Dendritic cell treated with granulocyte-macrophage colony-stimulating factor and Interleukin-4, amounts not matched to agents 40 ng/mL and 50 ng/mL, for 4 days (primary cell): ENCODE data around the gene MFNG.

Experiments used
- H3K27ac Mint-ChIP-seq: one replicate; pipeline ENCODE4 v1.8.0; 2022; ENCODE audit warnings: mild to moderate bottlenecking, mixed read lengths
- H3K27me3 Mint-ChIP-seq: one replicate; pipeline ENCODE4 v1.8.0; 2022; ENCODE audit warnings: mild to moderate bottlenecking, mixed read lengths
- H3K36me3 Mint-ChIP-seq: one replicate; pipeline ENCODE4 v1.8.0; 2022; ENCODE audit warnings: low read depth, mixed read lengths
- H3K4me1 Mint-ChIP-seq: one replicate; pipeline ENCODE4 v1.8.0; 2022; ENCODE audit warnings: low read depth, mixed read lengths
- H3K4me3 Mint-ChIP-seq: one replicate; pipeline ENCODE4 v1.8.0; 2022; ENCODE audit warnings: mild to moderate bottlenecking, moderate library complexity, mixed read lengths
- H3K9me3 Mint-ChIP-seq: one replicate; pipeline ENCODE4 v1.8.0; 2022; ENCODE audit warnings: mixed read lengths
- intact Hi-C: fragments of 100-400 bp; cut with micrococcal nuclease; formaldehyde crosslinking; loops from one replicate; pipeline ENCODE4 v1.15.0; 2022

Gene MFNG

DNA sequence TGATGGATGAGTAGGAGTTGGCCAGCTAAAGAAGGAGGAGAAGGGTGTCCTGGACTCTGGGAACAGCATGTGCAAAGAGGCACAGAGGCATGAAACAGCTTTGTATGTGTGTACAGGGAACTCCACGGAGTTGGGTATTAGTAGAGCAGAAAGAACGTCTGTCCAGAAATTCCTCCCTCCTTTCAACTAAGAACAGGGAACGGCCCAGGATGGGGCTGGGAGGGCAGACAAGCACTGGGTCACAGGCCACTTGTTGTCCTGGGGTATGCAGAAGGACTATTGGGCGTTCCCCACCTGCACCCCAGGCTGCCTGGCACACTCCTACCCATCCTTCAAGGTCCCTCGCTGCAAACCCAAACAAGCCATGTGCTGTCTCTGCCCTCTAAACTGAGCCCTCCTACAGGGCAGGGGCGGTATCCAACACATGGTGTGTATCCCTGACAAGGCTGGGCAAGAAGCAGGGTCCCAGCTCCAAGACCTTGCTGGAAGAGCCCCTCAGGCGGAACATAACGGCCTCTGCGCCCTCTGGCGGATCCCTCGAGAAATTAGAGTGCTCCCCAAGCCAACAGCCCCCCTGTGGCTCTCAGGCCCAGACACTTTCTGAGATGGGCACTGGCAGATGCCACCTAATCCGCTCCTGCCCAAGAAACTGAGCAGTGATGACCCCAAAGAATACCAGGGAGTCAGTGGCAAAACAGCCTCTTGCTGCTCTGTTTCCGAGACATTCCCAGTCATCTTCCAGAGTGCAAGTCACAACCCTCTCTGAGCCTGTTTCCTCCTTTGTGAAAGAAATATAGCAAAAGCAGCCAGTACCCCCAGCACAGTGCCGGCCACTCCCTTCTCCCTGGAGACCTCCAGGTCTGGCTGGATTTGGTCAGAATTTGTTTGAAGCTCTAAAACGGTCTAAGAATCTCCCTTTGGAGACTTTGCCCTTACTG is 57.3 kb downstream of the MFNG start:
- Mint-ChIP-seq H3K9me3 (peaks cover 6% of the 10 kb centered on the region), H3K4me1 (peaks cover 36% of the 10 kb centered on the region), H3K27ac (no peak overlapping the region), H3K4me3 (no peak overlapping the region), H3K27me3 (peaks cover 77% of the 10 kb centered on the region), H3K36me3 (no peaks in the 10 kb centered on the region)
- intact Hi-C loops, result loop anchor here (1.0 kb wide), 1 partner anchor 112 kb away; no protein-coding TSS in a partner anchor

DNA sequence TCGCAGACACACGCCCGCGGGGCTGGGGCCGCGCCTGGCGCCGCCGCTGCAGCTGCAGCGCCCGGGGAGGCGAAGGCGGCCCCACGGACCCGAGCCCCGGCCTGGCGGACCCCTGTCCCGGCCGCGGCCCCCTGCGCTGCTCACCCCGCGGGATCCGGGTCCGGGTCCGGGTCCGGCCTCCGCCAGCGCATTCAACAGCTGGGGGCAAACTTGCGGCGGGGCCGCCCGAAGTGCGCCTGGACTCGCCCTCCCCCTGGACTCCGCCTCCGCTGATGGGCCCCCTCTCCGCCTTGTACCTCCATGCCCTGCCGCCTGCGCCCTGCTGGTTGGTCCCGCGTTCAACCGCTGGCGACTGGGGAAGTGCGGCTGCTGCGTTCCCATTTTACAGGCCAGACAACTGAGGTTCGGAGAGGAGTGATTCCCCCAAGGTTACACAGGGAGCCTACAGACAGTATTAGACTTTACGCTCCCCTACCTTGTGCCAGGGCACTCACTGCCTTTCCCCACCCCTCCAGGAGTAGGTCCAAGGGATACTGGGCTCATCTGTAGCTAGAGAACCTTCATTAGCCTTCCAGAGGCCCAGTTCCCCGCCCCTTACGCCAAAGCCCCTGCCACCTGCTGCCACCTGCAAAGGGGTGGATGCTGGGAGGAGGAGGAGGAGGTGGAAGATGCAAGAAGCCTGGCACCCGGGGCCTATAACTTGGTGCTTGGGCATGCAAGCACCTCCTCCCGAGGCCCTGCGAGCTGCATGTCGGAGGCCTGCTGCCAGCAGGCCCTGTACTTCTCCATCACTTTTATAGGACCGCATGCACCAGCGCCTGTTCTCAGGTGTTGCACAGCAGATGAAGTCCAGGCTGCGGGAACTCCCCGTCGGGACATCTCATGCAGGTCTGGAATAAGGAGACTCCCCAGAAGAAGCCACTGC is 58.2 kb downstream of the MFNG start:
- H3K4me1 Mint-ChIP-seq, result peaks cover 36% of the 10 kb centered on the region
- peaks cover 78% of the 10 kb centered on the region for H3K27me3 Mint-ChIP-seq
- peak overlapping the region; percentile 52 for H3K4me3 Mint-ChIP-seq
- intact Hi-C loops, result no loop called here
- H3K27ac Mint-ChIP-seq, result no peak overlapping the region
- H3K9me3 Mint-ChIP-seq, result peaks cover 6% of the 10 kb centered on the region
- H3K36me3 Mint-ChIP-seq, result no peaks in the 10 kb centered on the region

DNA sequence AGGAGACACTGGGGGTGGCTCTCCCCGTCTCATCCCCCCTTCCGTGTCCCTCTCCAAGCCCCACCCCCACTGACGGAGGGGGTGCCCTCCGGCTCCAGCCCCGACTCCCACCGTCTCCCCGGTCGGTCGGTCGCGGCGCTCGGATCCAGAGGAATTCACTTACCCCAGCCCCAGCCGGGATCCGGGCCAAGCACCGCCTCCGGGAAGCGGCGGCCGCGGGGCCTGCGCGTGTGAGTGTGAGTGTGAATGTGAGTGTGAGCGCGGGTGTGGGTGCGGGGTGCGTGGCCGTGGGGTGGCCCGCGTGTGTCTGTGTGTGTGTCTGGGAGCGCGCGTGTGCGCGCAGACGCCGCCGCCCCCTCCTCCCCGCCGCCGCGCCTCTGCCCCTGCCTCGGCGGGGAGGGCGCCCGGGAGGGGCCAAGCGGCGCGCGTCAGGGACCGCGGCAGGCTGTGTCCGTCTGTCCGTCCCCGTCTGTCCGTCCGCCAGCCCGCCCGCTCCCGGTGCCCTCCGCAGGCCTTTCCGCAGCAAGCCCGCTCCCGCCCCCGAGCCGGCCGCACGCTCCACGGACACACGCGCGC is 59.0 kb downstream of the MFNG start, which contains the start of gene ELFN2:
Gene ELFN2 (minus strand): TSS at position 345 of the 576 bp plus-strand sequence. CDS start 51,945 bp downstream, outside the sequence.
- H3K9me3 Mint-ChIP-seq, result peaks cover under 1% of the 10 kb centered on the region
- no peaks in the 10 kb centered on the region for H3K36me3 Mint-ChIP-seq
- peak within 1 kb of the TSS; percentile 65 for H3K4me3 Mint-ChIP-seq
- H3K27me3 Mint-ChIP-seq, result peaks cover 82% of the 10 kb centered on the region
- no peak within 1 kb of the TSS for H3K27ac Mint-ChIP-seq
- intact Hi-C loops, result no loop called here
- H3K4me1 Mint-ChIP-seq, result peaks cover 30% of the 10 kb centered on the region

DNA sequence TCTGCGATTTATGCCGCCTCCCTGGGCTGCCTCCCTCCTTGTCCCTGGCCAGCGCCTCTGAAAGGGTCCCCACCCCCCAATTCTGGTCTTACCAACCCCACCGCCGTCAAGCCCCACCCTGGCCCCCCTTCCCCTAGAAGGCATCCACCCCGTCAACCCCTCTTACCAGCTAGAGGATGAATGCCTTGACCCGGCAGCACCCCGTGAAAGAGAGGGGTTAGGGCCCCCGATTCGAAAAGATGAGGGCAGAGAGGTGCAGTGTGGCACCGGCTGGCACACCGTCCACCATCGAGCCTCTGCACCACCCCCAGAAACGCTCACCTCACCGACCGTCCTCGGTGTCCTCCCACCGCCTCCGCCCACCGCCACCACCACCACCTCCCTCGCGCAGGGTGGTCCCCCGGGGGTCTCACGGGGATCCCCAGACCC is 59.5 kb downstream of the MFNG start:
- no peaks in the 10 kb centered on the region for H3K9me3 Mint-ChIP-seq
- peaks cover 82% of the 10 kb centered on the region for H3K27me3 Mint-ChIP-seq
- peaks cover 30% of the 10 kb centered on the region for H3K4me1 Mint-ChIP-seq
- no peaks in the 10 kb centered on the region for H3K36me3 Mint-ChIP-seq
- peak overlapping the region; percentile 65 for H3K4me3 Mint-ChIP-seq
- no peak overlapping the region for H3K27ac Mint-ChIP-seq
- intact Hi-C loops, result no loop called here

DNA sequence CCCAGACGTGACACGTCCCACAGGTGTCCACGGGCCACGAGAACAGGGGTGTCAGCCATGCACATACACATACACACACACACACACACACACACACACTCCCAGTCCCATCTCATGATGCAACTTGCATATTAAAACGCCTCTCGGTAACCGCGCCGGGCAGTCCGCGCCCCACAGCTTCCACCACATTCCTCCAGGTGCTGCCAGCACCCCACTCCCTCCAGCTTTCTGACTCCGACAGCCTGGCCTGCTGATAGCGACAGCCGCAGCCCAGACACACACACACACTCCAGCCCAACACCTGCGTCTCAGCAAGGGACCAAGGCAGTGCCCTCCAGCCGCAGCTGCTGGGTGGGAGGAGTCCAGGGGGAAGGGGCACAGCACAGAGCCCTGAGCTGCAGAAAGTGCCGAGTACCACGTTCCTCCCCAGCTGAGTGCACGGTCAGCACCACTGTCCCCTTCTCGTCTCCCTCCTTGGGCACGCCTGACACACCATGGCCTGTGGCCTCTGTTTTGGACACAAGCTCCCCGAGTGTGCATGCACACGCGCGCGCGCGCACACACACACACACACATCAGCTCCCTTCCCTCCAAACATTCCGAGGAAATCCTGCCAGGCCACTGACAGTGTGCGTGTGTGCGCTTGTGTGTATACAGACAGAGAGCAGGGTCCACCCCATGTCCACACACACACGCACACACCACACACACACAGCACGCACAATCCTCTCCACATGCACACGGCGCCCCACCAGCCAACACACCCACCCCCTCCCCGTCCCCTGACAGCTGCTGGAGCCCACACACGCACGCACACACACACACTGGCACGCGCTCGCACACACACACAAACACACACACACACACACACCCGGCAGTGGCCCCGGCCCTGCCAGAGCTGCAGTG is 60.1 kb downstream of the MFNG start:
- Mint-ChIP-seq H3K4me1 (peaks cover 30% of the 10 kb centered on the region), H3K27ac (no peak overlapping the region), H3K27me3 (peaks cover 83% of the 10 kb centered on the region), H3K36me3 (no peaks in the 10 kb centered on the region), H3K9me3 (no peaks in the 10 kb centered on the region), H3K4me3 (no peak overlapping the region)
- intact Hi-C loops, result no loop called here

DNA sequence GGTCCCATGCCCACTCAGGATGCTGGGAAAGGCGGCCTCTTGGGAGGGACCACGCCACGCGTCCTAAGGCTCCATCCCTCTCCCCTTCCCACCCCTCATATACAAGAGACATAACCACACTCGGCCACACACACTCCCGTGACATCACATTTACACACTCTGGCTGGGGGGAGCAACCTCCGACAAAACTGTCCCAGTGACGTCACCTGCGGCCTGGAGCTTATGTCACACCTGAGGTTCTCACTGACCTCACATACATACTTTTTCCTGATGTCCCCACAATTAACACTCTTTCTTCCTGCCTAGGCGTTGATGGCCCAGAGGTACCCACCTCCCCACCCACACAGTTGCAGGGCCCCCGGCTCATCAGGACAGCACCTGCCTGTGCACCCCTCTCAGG is 60.8 kb downstream of the MFNG start:
- Mint-ChIP-seq H3K4me1 (peaks cover 30% of the 10 kb centered on the region), H3K9me3 (no peaks in the 10 kb centered on the region), H3K4me3 (no peak overlapping the region), H3K36me3 (no peaks in the 10 kb centered on the region), H3K27ac (no peak overlapping the region), H3K27me3 (peaks cover 83% of the 10 kb centered on the region)
- intact Hi-C loops, result no loop called here

DNA sequence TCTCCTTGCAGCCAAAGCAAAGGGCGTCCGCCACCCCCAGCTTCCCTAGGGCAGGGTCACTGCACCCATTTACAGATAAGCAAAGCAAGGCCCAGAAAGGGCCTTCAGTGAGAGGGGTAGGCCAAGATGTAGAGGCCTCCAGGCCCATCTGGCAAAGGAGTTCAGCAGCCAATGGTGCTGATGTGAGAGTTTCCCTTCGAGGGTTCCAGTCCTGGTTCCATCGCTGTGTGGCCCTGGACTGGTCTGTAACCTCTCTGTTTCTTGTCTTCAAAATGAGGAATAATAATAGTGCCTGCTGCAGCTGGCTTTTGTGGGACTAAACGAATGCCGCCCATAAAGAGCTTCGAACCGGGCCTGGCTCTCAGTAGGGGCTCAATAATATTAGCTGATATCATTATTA is 62.9 kb downstream of the MFNG start:
- Mint-ChIP-seq H3K9me3 (no peaks in the 10 kb centered on the region), H3K4me1 (peaks cover 39% of the 10 kb centered on the region), H3K4me3 (no peak overlapping the region), H3K36me3 (no peaks in the 10 kb centered on the region), H3K27me3 (peaks cover 86% of the 10 kb centered on the region), H3K27ac (no peak overlapping the region)
- intact Hi-C loops, result no loop called here

DNA sequence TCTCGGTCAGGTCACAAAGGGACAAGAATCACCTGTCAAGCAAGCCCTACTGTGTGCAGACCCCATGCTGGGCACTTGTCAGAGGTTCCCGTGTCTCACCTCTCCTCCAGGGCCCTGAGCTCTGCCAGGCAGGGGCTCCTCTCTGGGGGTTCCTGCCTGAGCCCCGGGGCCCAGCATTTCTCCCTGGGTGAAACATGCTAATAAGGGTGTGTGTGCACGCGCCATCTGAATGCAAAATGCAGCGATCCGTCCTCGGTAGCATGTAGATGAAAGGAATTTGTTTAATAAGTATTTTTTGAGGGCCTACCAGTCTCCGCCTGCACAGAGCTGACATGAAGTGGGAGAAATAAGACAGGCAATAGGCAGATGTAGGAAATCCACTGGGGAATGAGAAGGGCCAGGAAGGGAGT is 64.7 kb downstream of the MFNG start:
- Mint-ChIP-seq H3K4me3 (no peak overlapping the region), H3K36me3 (no peaks in the 10 kb centered on the region), H3K9me3 (no peaks in the 10 kb centered on the region), H3K4me1 (peaks cover 40% of the 10 kb centered on the region), H3K27me3 (peaks cover 89% of the 10 kb centered on the region), H3K27ac (no peak overlapping the region)
- intact Hi-C loops, result no loop called here

DNA sequence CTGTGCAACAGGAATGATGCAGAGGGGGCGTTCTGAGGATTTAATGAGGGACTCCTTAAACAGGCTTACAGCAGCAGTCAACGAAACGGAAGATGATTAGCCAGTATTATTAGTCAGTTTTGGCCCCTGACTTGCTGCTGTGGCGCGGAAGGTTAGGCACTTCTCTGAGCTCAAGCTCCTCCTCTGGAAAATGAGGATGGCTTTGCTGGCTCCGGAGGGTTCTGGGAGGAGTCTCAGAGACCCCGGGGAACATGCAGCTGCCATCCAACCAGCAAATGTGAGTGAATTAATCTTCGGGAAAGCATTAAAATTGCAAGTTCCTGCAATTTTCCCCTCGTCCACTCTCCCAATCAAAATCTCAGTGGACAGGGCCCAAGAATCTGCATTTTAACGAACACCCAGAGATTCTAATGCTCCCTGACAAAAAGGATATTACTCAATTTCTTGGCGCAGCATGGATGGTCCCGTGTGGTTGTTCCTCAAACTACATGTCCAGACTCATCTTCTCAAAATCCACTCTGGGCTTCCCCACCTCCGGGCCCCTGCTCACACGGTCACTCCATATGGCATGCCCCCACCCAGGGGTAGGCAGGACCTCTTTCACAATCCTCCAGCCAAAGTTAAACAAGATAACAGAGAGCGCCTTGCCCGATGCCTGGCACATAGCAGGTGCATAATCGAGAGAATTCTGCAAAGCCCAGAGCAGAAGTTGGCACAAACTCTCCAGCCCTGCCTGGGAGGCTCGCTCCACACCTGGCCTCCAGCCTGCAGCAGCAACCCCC is 65.3 kb downstream of the MFNG start:
- Mint-ChIP-seq H3K9me3 (no peaks in the 10 kb centered on the region), H3K27me3 (peaks cover 89% of the 10 kb centered on the region), H3K4me1 (peaks cover 46% of the 10 kb centered on the region), H3K4me3 (peak overlapping the region; percentile 58), H3K36me3 (no peaks in the 10 kb centered on the region), H3K27ac (no peak overlapping the region)
- intact Hi-C loops, result no loop called here

DNA sequence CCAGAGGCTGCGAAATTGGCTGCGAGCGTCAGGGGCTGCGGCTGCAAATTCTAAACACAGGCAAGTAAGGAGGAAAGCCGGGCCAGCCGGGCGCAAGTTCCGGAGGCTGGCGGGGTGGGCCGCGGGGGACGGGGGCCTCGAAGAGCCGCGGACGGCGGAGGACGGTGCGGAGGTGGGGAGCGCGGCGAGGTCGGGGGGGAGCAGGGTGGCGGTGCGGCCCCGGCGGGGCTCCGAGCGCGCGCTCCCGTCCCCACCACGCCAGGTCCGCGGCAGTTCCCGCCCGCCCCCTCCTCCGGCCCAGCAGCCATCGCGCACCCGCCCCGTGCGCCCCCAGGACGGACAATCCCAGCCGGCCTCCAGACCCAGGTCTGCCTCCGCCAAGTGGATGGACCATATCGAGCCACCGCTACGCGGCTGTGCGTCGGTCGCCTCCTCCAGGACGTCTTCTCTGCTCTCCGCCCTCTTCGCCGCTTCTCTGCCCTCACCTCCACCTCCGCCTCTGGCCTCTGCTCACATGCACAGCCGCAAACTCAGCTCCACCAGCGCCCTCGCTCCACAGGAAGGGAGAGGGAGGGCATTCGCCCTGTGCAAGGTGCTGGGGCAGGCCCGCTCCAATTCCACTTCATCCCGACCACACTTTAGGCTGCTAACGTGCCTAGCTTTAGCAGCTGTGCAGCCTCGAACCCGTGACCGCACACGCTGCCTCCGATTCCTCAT is 66.1 kb downstream of the MFNG start:
- Mint-ChIP-seq H3K27me3 (peaks cover 89% of the 10 kb centered on the region), H3K36me3 (no peaks in the 10 kb centered on the region), H3K4me3 (peak overlapping the region; percentile 58), H3K27ac (no peak overlapping the region), H3K9me3 (no peaks in the 10 kb centered on the region), H3K4me1 (peaks cover 48% of the 10 kb centered on the region)
- intact Hi-C loops, result no loop called here

DNA sequence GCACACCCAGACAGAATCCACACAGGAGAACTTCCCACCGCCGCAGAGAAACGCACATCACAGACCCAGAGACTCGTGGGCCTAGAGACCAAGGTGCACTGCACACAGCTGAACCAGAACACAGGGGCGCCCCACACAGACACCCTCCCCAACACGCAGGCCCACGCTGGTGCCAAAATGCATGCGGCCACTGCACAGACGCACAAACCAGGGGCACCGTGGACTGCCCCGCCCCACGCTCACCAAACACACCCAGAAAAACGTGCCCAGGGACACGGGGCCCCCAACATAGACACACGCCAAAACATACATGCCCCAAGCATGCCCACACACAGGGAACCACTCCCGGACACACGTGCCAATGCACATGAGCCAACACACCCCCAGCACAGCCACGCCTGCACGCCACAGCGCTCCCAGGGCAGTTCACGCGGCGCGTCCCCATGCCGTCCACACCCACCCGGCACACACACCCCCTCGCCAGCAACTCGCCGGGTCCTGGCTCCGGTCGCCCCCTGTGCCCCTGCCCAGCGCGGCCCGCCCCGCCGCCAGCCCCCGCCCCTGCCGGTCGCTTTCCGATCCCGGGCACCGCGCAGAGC is 66.7 kb downstream of the MFNG start:
- Mint-ChIP-seq H3K4me1 (peaks cover 48% of the 10 kb centered on the region), H3K4me3 (peak overlapping the region; percentile 46), H3K27me3 (peaks cover 89% of the 10 kb centered on the region), H3K9me3 (no peaks in the 10 kb centered on the region), H3K27ac (no peak overlapping the region), H3K36me3 (no peaks in the 10 kb centered on the region)
- intact Hi-C loops, result no loop called here
